ENCODE results near the gene BRPF3.

DNA sequence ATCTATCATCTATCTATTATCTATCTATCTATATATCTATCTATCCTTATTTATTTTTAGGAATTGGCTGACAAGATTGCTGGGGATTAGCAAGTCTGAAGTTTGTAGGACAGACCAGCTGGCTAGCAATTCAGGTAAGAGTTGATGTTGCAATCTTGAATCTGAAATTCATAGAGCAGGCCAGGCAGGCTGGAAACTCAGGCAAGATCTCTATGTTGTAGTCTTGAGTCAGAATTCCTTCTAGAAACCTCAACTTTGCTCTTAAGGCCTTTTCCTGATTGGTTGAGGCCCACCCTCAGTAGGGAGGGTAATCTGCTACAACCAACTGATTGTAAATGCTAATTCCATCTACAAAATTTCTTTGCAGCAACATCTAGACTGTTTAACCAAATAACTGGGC, 47.1 kb upstream of the BRPF3 start:
- TF ChIP-seq CTCF (conservative IDR thresholded peaks at IDR 0.05; ENCODE audit: low read depth, low read length) (no peak), EZH2phosphoT487 (IDR thresholded peaks at IDR 0.05; ENCODE audit: borderline replicate concordance, low read length) (no peak), EZH2 (IDR thresholded peaks at IDR 0.05; ENCODE audit: low read length, unreplicated experiment) (no peak)
